HS-5 (cell line): ENCODE measurements around the gene POLH.
"Not testable (repeated sequence)": the region's sequence is repeated elsewhere in the genome, so short reads cannot be mapped to it uniquely, and the experiment has no call there.

ENCODE experiments used
- DNase-seq: peaks from one replicate; pipeline ENCODE4 v3.0.0-alpha.2; 2012; ENCODE audit warnings: low read depth

Gene POLH

DNA sequence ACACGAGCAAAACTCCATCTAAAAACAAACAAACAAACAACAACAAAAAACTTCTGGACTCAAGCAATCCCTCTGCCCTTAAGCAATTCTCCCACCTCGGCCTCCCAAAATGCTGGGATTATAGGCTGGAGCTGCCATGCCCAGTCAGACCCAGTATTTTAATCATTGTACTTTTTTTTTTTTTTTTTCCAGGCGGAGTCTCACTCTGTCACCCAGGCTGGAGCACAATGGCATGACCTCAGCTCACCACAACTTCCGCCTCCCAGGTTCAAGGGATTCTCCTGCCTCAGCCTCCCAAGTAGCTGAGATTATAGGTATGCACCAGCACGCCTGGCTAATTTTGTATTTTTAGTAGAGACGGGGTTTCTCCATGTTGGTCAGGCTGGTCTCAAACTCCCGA lies 57.0 kb downstream of the POLH start:
- DNase-seq = not testable (repeated sequence)

DNA sequence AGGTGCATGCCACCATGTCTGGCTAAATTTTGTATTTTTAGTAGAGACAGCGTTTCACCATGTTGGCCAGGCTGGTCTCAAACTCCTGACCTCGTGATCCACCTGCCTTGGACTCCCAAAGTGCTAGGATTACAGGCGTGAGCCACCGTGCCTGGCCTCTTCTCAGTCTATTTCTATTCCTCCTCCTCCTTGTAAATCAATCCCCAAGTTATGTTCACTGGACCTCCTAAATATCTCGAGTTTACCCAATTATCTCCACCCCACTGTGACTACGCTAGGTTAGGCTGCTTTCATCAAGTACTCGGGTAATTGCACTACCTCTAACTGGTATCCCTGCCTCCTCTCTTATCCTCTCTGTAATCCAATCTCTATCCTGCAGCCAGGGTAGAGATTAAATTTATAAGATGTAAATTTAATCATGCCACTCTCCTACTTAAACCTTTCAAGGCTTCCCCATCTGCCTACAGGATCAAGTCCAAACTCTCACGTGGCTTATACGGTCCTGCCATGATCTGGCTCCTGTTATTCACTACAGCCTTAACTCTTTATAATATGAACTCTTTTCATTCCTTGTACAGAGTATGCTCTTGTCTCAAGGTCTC lies 58.8 kb downstream of the POLH start:
- no peak for DNase-seq

DNA sequence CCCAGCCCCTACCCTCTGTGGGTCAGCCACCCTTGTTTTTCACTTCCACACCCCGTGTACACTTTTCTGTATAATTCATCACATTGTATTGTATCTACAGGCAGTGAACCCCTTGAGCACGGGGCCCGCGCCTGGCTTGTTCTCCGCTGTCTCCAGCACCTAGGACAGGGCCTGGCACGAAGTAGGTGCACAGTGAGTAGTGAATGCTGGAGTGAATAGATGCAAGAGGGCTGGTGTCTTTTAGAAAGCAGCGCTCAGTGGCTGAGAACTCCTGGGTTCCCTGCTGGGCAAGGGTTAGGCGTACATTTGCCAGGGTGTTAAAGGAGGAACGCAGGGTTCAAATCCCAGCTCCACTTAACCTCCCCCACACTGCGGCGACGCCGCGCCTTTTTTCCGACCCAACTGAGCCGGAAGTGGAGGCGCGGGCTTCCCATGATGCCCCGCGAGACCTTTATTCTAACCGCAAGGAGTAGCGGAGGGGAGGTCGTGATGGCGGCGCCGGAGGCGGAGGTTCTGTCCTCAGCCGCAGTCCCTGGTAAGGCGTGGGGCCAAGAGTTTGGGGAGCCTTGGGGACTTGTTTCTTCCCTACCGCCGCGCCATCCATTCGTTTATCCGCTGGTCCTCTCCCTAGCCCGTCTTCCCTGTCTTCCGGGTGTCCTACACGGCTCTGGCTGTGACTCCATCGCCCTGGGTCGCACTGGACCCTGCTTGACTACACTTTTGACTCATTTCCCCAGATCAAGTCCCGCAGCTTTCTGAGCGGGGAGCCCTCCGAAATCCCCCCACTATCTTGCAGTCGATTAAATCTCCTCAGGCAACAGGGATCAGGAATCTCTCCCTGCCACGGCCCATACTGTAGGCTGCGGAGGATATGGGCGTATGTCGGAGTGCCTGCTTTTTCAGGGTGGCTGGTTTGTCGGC lies 59.7 kb downstream of the POLH start, which contains the start of gene MAD2L1BP:
TSS of gene MAD2L1BP (plus strand) at position 454 of the 921 bp plus-strand sequence. CDS start at position 490, 36 bp downstream.
- DNase-seq = no peak

DNA sequence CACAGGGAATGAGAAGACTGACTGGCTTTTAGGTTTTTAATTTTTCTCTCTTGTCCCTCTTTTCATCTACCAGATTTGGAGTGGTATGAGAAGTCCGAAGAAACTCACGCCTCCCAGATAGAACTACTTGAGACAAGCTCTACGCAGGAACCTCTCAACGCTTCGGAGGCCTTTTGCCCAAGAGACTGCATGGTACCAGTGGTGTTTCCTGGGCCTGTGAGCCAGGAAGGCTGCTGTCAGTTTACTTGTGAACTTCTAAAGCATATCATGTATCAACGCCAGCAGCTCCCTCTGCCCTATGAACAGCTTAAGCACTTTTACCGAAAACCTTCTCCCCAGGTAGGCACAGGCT lies 60.3 kb downstream of the POLH start:
- no peak for DNase-seq

DNA sequence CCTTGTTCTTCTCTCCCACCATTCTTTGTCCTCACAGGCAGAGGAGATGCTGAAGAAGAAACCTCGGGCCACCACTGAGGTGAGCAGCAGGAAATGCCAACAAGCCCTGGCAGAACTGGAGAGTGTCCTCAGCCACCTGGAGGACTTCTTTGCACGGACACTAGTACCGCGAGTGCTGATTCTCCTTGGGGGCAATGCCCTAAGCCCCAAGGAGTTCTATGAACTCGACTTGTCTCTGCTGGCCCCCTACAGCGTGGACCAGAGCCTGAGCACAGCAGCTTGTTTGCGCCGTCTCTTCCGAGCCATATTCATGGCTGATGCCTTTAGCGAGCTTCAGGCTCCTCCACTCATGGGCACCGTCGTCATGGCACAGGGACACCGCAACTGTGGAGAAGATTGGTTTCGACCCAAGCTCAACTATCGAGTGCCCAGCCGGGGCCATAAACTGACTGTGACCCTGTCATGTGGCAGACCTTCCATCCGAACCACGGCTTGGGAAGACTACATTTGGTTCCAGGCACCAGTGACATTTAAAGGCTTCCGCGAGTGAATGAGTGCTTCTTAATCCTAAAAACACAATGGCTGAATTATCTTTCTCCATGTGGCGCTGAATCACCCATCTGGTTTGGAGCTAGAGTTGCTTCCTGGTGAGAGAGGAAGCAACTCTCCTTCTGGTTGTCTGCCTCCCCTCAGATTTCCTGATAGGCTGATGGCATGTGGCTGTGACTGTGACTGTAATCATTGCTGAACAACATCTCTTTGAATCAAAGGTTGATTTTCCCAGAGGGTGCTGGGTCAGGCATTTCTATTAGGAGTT lies 64.2 kb downstream of the POLH start:
- DNase-seq = no peak

DNA sequence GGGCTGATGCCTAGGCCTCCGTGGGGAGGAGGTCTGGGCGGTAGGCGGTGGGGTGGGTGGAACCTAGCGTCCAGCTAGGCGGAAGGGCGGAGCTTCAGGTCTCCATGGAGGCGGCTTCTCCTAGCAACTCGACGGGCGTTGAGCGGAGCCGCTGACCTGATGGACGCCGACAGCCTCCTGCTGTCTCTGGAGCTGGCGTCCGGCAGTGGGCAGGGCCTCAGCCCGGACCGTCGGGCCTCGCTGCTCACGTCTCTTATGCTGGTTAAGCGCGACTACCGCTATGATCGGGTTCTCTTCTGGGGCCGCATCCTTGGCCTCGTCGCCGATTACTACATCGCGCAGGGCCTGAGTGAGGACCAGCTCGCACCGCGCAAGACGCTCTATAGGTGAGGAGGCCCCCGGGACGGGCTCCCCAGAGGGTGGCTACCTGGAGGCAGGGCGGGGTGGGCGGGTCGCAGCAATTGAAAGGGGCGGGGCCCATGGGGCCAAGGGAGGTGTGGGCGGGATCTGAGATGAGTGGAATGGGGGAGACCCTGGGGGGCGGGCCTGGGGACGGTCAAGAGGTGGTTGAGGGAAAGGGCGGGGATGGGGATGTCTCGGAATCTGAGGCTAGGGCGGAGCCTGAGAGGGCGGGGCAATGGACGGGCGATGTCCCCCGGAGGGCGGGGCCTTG lies 69.1 kb downstream of the POLH start, which contains the start of gene RSPH9:
TSS of gene RSPH9 (plus strand) at position 97 of the 673 bp plus-strand sequence. CDS start at position 160, 63 bp downstream.
- no peak for DNase-seq

DNA sequence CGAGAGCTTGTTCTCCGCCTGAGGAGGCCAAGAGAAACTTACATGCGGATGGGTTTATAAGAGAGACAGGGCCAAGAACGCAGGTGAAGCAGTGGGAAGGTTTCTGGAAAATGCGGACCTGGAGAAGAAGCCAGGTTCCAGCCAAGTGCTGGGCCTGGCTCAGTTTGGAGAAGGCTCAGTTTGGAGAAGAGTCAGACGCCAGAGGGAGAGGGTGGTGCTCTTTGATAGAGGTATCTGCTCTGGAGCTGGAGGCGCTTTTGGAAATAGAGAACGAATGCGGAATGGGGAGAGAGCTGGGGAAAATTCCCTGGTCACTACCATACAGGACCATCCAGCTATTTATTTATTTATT lies 69.6 kb downstream of the POLH start:
- no peak for DNase-seq

DNA sequence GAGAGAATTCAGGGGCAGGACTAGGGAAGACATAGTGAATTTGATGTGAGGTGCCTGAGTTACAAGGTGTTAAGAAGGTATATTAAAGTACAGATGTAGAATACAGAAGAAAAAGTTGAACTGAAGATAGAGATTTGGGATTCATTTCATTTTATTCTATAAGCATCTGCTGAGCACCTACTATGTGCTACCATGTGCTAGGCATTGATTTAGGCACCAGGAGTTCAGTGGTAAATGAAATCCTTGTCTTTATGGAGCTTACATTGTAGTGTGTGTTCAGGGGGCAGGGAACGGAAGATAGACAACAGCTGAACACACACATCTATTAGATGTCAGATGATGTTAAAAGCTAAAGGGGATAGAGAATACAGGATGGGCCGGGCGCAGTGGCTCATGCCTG lies 71.6 kb downstream of the POLH start:
- no peak for DNase-seq

DNA sequence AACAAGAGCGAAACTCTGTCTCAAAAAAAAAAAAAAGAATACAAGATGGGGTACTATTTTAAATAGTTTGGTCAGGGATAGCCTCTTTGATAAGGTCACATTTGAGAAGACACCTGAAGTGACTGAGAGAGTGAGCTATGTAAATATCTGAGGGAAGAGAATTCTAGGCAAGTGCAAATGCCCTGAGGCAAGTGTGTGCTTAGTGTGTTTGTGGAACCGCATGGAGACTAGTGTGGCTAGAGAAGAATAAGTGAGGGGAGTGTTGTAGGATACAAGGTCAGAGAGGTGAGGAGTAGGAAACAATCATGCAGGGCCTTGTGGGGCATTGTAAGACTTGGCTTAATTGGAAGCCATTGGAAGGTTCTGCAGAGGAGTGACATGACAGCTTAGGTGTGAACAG lies 72.3 kb downstream of the POLH start:
- DNase-seq = no peak

DNA sequence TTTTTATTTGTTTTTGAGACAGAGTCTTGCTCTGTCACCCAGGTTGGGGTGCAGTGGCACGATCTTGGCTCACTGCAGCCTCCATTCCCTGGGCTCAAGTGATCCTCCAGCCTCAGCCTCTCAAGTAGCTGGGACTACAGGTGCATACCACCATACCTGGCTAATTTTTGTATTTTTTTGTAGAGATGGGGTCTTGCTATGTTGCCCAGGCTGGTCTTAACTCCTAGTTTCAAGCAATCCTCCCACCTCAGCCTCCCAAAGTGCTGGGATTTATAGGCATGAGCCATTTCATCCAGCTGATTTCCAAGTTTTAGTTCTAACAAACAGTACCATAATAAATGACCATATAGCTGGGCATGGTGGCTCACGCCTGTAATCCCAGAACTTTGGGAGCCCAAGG lies 76.8 kb downstream of the POLH start:
- DNase-seq = not testable (repeated sequence)

DNA sequence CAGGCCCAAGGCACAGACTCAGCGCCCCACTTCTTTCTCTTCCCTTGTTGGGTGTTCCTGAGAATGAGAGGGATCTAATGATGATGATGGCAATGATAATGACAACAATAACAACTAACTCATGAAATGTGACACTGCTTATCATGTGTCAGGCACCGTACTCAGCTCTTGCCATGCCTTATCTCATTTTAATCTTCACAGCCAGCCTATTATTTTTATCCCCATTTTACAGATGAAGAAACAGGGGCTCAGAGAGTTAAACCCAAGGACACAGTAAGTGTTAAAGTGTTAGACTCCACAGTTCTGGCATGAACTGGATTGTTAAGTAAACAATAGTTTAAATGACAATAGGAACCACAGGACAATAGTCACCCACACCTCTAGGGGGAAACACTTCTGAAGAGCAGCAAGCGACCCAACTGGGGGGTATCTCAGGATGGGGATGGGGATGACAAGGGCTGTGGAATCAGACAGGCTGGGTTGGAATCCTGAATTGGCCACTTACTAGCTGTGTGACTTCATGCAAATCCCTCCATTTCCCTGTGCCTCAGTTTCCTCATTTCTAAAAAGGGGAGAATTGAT lies 81.3 kb downstream of the POLH start:
- DNase-seq = no peak

DNA sequence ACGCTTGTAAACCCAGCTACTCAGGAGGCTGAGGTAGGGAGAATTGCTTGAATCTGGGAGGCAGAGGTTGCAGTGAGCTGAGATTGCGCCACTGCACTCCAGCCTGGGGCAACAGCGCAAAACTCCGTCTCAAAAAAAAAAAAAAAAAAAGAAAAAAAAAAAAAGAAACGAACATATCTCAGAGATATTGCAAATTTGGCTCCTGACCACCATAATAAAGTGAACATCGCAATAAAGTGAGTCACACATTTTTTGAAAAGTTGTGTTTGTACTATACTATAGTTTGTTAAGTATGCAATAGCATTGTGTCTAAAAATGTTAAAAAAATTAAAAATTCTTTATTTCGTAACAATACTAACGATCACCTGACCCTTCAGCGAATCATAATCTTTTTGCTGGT lies 82.2 kb downstream of the POLH start:
- DNase-seq = no peak

DNA sequence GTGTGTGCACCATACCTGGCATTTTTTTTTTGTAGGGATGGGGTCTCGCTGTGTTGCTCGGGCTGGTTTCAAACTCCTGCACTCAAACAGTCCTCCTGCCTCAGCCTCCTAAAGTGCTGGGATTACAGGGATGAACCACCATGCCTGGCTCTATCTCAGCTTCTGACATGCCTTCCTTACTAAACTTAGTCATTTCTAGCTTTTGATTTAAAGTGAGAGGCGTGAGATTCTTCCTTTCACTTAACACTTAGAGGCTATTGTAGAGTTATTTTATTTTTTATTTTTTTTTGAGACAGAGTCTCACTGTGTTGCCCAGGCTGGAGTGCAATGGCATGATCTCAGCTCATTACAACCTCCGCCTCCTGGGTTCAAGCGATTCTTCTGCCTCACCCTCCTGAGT lies 87.0 kb downstream of the POLH start:
- DNase-seq = not testable (repeated sequence)
